GM12891 (cell line): ENCODE data around the gene ZKSCAN4.

Experiments
- POLR2A ChIP-seq: IDR thresholded peaks from 2 replicates; pipeline ENCODE4 v1.6.1; 2011; ENCODE audit warnings: low read depth, low read length, control low read depth
- POLR2AphosphoS5 ChIP-seq: IDR thresholded peaks from 2 replicates; pipeline ENCODE4 v1.6.1; 2011; ENCODE audit warnings: low read depth, low read length, control low read depth
- POU2F2 ChIP-seq: IDR thresholded peaks from 2 replicates; pipeline ENCODE4 v1.6.1; 2011; ENCODE audit warnings: low read depth, mild to moderate bottlenecking, control low read depth, low read length, moderate library complexity
- SPI1 ChIP-seq: IDR thresholded peaks from 2 replicates; pipeline ENCODE4 v1.6.1; 2011; ENCODE audit warnings: low read depth, low read length, control low read depth
- TAF1 ChIP-seq: IDR thresholded peaks from 2 replicates; pipeline ENCODE4 v1.6.1; 2011; ENCODE audit warnings: low read depth, low read length, control low read depth

DNA sequence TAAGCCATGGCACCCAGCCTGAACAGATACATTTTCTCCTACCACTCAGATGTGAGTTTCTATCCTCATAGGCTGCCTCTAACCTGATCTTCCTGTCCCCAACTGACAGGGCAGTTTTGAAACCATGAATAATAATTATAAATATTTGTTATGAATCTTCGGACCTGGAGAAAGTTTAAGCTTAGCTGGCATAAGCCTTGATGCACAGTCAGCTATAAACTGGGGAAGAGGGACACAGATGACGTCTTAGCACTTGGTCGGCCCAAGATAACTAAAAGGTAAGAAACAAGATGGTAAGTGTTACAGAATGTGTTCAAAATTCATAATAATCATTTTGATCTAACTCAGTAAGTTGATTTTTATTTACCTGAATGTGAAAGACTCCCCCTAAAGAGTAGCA lies 8.1 kb downstream of the ZKSCAN4 start:
- no peak for TF ChIP-seq POLR2AphosphoS5
- no peak for TF ChIP-seq POLR2A
- no peak for TF ChIP-seq SPI1
- TF ChIP-seq TAF1 = no peak
- TF ChIP-seq POU2F2 = no peak
